AG09309 (cell line): ENCODE data around the gene STEAP1B.

Experiments
- DNase-seq: peaks from one replicate; pipeline ENCODE4 v3.0.0-alpha.2; 2010; ENCODE audit warnings: low read depth
- H3K4me3 ChIP-seq: 2 replicates; pipeline ENCODE4 v1.5.1; 2011; ENCODE audit warnings: mild to moderate bottlenecking, low read depth, low read length, moderate library complexity; ENCODE audit not compliant: control insufficient read depth
- TF ChIP-seq, protein P1 (sequence below): IDR thresholded peaks from 2 replicates; pipeline ENCODE4 v1.5.1; 2011; ENCODE audit warnings: mild to moderate bottlenecking, low read depth, low read length, inconsistent platforms; ENCODE audit not compliant: insufficient read depth, control insufficient read depth; ENCODE audit errors: missing control alignments

Gene STEAP1B

DNA sequence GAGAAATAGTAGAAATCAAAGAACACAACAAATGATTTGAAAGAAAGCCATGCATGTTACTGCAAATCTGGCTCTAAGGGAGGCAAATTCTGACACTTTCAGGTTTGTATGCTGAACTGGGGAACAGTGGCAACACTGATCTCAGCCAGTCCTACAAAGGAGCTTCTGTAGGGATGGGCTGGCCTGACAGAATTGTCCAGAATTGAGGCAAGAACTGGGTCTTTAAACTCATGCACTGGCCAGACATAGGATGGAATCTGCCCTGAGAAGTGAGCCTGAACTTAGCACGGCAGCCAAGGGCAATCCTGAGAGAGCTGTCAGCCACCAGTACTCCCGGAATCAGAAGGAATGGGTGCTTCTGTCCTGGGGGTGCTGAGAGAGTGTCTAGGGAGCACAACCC lies 72.1 kb downstream of the STEAP1B start:
- H3K4me3 ChIP-seq, result no peak overlapping the region
- TF ChIP-seq, protein P1, sequence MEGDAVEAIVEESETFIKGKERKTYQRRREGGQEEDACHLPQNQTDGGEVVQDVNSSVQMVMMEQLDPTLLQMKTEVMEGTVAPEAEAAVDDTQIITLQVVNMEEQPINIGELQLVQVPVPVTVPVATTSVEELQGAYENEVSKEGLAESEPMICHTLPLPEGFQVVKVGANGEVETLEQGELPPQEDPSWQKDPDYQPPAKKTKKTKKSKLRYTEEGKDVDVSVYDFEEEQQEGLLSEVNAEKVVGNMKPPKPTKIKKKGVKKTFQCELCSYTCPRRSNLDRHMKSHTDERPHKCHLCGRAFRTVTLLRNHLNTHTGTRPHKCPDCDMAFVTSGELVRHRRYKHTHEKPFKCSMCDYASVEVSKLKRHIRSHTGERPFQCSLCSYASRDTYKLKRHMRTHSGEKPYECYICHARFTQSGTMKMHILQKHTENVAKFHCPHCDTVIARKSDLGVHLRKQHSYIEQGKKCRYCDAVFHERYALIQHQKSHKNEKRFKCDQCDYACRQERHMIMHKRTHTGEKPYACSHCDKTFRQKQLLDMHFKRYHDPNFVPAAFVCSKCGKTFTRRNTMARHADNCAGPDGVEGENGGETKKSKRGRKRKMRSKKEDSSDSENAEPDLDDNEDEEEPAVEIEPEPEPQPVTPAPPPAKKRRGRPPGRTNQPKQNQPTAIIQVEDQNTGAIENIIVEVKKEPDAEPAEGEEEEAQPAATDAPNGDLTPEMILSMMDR, result no peak
- DNase-seq, result no peak

DNA sequence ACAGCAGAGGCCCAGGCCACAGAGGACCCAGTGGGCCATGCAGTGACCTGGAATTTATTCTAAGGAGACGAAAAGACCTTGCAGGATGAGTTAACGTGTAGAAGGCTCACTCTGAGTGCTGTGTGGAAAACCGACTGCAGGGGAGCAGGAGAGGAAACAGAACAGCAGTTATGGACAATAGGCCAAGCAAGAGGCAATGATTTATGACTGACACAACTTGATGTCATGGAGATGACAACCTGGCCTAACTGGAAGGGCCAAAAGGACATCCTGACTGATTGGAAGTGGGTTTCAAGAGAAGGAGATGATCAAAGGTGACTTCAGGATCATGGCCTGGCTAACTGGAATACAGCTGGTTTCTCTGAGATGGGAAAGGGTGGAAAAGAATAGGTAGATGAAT lies 72.9 kb downstream of the STEAP1B start:
- H3K4me3 ChIP-seq, result no peak overlapping the region
- TF ChIP-seq, protein P1, result no peak
- no peak for DNase-seq

DNA sequence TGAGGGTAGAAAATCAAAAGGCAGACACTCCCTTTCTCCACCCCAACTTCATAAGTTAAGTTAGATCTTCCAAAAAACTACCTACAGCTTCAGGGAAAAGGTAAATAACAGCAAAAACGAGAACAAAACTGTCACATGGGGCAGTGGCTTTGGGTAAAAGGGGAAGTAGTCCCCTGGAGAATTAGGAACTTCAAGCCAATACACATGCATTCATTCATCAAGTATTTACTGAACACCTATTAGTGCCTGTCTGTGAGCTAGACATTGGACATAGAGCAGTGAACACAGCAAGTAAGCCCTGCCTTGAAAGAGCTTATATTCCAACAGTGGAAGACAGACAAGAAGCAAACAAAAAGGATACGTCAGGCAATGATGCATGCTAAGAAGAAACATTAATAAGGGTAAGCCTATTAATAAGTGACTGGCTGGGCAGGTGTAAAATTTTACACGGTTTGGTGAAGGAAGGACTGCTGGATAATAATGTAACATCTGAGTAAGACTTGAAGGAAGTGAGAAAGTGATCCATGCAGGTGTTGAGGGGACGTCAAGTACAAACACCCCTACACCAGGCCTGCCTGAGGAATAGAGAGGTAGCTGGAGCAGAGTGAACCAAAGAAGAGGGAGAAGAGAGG lies 73.4 kb downstream of the STEAP1B start:
- DNase-seq, result no peak
- H3K4me3 ChIP-seq, result no peak overlapping the region
- TF ChIP-seq, protein P1, result no peak

GRCh38 chr7:22425361-22425760 lies 74.6 kb downstream of the STEAP1B start:
- DNase-seq, result no peak
- no peak overlapping the region for H3K4me3 ChIP-seq
- TF ChIP-seq, protein P1, result no peak

DNA sequence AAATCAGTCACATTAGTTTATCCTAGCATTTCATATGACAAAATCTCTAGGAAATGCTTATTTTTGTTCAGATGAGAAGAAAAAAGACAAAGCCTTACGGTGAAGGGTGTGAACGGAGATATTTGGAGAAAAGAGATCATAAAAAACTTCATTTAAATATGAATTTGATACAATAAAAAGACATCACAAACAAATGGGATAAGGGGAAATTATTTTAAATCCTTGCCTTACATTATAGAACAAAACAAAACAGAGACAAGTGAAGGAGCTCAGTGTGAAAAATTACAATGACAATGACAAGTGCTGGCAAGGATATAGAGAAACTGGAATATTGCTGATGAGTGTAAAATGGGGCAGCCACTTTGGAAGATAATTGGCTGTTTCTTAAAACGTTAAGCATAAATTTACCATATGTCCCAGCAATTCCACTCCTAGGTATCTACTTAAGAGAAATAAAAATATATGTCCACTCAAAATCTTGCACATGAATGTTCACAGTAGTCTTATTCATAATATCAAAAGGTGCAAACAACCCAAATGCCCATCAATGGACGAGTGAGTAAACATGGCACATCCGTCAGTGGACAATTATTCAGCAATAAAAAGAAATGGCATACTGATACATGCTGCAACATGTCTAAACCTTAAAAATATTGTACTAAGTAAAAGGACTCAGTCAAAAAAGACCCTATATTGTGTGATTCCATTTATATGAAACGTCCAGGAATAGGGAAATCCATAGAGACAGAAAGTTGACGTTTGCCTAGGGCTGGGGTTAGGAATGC lies 77.0 kb downstream of the STEAP1B start:
- no peak overlapping the region for H3K4me3 ChIP-seq
- no peak for DNase-seq
- TF ChIP-seq, protein P1, result no peak

DNA sequence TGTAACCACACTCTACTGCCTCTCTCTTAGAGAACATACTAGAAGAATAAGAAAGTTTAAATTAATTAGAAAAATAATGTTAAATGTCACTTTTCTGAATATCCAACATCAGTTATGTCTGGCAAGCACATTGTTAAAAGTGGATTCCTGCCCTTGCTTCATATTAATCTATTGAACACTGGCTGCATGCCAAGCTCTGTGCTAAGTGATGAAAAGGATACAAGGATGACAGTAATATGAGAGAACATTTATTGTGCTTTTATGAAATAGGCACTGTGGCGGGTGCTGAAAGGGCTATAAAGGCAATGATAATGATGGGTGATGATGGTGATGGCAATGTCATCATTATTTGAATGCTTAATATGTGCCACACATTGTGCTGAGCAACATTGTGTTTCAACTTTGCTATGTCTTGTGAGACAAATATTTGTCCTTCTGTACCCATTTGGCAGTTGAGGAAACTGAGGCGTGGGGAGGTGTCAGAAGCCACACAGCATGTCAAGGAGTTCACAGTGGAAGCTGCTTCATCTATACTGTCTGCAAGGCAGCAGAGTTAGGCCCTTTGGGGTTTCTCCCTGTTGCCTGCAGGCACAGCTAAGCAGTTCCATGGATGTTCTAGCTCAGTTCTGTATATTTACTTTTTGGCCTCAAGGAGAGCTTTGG lies 78.9 kb downstream of the STEAP1B start:
- DNase-seq, result no peak
- TF ChIP-seq, protein P1, result no peak
- no peak overlapping the region for H3K4me3 ChIP-seq
